ENCODE measurements around the gene ARID5B.

DNA sequence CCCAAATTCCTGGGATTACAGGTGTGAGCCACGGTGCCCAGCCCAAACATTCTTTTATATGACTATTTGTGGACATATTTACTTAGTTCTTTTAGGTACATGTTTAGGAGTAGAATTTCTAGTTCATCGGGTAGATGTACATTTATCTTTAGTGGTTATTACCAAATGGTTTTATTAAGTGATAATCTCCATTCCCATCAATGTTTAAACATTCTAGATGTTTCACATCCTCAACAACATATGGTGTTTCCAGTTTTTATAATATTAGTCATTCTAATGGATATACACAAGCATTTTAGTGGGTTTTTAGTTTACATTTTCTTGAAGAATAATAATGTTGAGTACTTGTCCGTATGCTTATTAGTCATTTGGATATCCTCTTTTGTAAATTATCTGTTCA lies 235.4 kb downstream of the ARID5B start:
- TF ChIP-seq, protein P1, sequence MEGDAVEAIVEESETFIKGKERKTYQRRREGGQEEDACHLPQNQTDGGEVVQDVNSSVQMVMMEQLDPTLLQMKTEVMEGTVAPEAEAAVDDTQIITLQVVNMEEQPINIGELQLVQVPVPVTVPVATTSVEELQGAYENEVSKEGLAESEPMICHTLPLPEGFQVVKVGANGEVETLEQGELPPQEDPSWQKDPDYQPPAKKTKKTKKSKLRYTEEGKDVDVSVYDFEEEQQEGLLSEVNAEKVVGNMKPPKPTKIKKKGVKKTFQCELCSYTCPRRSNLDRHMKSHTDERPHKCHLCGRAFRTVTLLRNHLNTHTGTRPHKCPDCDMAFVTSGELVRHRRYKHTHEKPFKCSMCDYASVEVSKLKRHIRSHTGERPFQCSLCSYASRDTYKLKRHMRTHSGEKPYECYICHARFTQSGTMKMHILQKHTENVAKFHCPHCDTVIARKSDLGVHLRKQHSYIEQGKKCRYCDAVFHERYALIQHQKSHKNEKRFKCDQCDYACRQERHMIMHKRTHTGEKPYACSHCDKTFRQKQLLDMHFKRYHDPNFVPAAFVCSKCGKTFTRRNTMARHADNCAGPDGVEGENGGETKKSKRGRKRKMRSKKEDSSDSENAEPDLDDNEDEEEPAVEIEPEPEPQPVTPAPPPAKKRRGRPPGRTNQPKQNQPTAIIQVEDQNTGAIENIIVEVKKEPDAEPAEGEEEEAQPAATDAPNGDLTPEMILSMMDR (IDR thresholded peaks at IDR 0.05): no peak
- no peak for TF ChIP-seq POLR2A (IDR thresholded peaks at IDR 0.05)
